Cerebellar nuclear complex (tissue), 1 donor: Measurements from ENCODE around the gene HADHB.
"Not testable (repeated sequence)": the region's sequence is repeated elsewhere in the genome, so short reads cannot be mapped to it uniquely, and the experiment has no call there.

Experiments
- DNase-seq, 2 experiments: peaks; one replicate each; lab custom pipeline; 2025; lab: John Stamatoyannopoulos, UW

Gene HADHB

GRCh38 chr2:26245231-26245732, 543 bp downstream of the HADHB start:
- no peak for DNase-seq

- DNase-seq = no peak
Observed at GRCh38 chr2:26245810-26246209, 1.1 kb downstream of the HADHB start.

DNA sequence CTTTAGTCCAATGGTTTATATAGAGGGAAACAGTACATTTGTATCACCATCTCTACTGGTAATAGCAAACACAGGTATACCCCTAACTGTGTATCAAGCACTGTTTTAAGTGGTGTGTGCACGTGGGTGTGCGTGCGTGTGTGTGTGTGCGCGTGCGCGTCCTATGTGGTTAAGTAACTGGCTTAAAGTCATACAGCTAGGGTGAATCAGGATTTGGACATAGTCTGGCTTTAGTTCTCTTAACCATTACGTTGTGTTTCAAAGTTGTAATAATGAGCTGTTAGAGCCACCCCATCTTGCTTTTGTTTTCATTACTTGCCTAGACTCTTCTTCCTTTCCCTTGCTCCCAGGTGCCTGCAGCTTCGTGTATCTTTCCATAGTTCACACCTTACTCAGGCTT, 2.1 kb downstream of the HADHB start:
- no peak for DNase-seq

GRCh38 chr2:26249625-26250024, 4.9 kb downstream of the HADHB start:
- DNase-seq = no peak

GRCh38 chr2:26251893-26252292, 7.2 kb downstream of the HADHB start:
- peak; percentile 87 to 94 for DNase-seq

GRCh38 chr2:26255759-26256384, 11.1 kb downstream of the HADHB start:
- no peak for DNase-seq

DNA sequence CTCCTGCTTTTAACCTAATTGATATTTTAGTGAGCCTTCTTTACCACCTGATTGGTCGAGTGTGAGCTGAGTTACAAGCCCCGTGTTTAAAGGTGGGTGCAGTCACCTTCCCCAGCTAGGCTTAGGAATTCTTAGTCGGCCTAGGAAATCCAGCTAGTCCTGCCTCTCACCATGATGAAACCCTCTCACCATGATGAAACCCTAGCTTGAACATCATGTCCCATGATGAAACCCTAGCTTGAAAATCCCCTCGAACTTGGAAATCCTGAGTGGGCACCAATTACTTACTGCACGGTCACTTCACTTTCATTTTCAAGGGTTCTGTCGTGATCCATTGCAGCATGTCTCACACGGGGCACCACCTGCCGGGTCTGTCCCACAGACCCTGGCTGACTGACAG, 14.1 kb downstream of the HADHB start:
- not testable (repeated sequence) for DNase-seq

- no peak for DNase-seq
Observed at GRCh38 chr2:26268213-26268612, 23.5 kb downstream of the HADHB start.

DNA sequence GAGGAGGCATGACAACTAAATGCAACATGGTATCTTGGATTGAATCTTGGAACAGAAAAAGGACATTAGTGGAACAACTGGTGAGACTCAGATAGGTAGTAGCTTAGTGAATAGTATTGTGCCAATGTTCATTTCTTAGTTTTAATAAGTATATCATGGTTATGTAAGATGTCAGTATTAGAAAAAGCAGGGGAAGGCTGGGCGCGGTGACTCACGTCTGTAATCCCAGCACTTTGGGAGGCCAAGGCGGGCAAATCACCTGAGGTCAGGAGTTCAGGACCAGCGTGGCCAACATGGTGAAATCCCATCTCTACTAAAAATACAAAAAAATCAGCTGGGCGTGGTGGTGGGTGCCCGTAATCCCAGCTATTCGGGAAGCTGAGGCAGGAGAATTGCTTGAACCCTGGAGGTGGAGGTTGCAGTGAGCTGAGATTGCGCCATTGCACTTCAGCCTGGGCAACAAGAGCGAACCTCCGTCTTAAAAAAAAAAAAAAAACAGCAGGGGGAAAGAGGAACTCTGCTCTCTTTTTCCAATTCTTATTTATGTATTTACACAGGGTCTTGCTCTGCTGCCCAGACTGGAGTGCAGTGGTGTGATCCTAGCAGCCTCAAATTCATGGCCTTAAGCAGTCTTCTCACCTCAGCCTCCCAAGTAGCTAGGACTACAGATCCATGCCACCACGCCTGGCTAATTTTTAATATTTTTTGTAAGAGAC, 24.1 kb downstream of the HADHB start:
- DNase-seq = not testable (repeated sequence)

DNA sequence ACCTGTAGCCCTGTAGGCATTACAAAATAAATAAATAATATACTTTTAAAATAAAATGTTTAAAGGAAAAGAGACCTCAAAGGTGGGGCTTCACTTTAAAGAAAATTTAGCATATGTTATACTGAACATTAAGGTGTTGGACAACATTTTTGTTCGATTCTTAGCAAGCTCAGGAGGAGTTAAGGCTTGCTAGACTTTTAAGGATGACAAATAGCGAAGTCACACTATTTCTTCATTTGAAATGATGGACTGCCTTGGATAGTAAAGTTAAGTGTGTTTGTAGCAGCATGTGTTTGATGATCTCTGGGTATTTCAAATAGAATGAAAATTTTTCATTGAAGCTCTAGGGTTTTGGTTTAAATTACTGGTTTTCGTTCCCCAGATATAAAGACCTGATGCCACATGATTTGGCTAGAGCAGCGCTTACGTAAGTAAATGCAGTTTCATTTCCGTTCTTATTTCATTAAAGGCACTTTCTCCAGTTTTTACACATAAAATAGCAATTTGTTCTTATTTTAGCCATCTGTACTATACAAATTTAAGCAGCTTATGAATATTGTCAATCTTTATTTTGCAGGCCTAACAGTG, 24.9 kb downstream of the HADHB start:
- DNase-seq = no peak

GRCh38 chr2:26270373-26270772, 25.6 kb downstream of the HADHB start:
- no peak for DNase-seq

DNA sequence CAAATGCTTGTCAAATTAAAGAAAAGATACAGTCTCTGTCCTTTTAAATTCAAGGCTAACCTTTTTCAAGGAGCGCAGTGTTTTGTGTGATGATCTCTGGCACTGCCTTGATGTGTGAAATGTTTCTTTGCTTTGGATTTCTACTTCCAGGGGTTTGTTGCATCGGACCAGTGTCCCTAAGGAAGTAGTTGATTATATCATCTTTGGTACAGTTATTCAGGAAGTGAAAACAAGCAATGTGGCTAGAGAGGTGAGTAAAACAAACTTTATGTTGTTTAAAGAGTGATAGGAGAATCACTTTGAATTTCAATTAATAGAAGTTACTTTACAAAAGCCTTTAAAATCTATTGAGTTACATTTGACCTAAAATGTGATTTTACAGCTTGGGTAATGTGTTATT, 28.8 kb downstream of the HADHB start:
- DNase-seq = no peak

GRCh38 chr2:26274058-26274613, 29.4 kb downstream of the HADHB start:
- DNase-seq = no peak

DNA sequence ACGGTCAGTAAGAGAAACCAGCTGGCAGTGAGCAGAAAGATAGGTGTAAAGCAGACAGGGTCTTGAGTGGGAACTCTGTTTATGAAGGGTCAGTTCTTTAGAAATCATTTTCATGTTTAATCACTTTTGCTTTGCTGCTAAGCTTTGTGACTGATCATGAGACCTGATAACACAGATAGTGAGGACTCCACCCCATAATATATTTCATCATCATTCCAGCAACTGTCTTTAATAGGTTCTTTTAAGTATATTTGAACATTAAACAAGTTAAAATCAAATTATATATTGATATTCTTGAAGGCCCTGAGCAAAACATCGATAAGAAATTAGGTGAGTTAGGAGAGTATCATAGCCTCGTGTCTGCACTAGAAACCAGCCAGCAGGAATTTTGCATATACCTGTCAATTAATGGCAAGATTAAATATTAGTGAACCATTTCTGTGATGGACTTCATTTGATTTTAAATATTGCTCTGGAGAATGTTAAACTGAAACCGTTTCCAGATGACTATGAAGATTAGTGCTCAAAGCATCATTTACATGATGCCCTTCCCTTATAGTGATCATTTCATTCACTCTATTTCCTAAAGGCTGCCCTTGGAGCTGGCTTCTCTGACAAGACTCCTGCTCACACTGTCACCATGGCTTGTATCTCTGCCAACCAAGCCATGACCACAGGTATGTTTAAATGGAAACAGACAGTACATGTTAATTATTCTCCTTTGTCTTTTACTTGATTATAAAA, 31.9 kb downstream of the HADHB start:
- no peak for DNase-seq

- no peak for DNase-seq
Observed at GRCh38 chr2:26279886-26280285, 35.1 kb downstream of the HADHB start.

GRCh38 chr2:26281226-26281625, 36.5 kb downstream of the HADHB start:
- DNase-seq = no peak

DNA sequence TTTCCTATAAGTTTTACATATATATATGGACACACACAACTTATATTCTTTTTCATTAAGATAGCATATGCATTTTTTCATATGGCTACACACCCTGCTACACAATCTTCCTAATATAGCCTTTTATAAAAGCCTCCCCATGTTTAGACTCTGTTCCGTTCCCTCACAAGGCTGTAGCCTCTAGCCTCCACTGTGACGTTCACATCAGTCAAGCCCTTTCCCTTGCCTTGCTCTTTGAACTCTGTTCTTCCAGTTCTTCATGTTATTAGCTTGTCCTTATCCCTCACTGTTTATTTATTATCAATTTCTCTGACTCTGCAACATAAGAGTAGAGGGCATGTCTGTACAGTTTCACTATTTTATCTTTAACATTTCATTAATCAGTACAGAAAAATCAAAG, 38.9 kb downstream of the HADHB start:
- DNase-seq = no peak

DNA sequence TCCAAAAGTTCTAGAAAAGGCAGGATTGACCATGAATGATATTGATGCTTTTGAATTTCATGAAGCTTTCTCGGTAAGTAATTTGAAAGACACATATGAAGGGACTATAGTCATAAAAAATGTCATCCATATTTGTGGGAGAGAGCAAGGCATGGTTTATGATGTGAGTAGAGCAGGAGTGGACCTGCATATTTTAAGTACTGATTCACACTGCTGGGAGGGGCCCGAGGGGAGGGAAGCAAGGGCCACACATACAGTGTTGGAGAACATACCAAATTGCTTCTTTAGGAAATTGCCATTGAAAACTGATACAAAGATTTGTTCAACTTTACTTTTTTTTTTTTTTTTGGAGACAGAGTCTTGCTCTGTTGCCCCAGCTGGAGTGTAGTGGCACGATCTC, 39.4 kb downstream of the HADHB start:
- DNase-seq = no peak

DNA sequence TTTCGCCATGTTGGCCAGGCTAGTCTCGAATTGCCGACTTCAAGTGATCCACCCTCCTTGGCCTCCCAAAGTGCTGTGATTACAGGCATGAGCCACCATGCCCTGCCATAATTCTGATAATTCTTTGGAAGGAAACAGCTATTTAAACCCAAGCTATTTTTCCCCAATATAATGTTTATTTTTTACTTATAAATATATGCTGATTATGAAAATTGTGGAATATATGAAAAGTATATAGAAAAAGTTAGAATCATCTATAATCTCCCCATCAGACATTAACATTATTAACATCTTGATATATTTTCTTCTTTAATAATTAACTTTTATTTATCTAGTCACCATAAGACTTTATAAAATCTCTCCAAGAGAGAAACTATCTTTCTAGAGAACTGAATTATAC, 41.2 kb downstream of the HADHB start:
- DNase-seq = no peak

GRCh38 chr2:26290001-26290400, 45.3 kb downstream of the HADHB start:
- DNase-seq = no peak

GRCh38 chr2:26292646-26293045, 47.9 kb downstream of the HADHB start:
- no peak for DNase-seq

DNA sequence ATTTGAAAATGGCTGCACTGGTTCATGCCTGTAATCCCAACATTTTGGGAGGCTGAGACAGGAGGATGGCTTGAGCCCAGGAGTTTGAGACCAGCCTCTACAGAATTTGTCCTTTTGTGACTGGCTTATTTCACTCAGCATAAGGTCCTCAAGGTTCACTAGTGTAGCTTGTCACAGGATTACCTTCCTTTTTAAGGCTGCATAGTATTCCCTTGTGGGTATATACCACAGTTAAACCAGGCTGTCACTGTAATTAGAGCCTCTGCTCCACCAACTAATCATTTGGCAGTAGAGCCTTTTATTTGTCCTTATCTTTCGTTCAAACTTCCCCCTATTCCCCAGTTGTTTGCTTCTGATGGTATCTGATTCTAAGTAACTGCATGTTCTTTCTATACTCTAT, 50.8 kb downstream of the HADHB start:
- DNase-seq = no peak
